ENCODE measurements around the gene PRKCE. TPM values are rescaled to one million over a fixed set of nuclear protein-coding genes. Genes with fewer than 3 reads are reported as not detected.

PRKCE gene
- total RNA-seq, 1 donor from 2014 or later: 18.4 TPM

DNA sequence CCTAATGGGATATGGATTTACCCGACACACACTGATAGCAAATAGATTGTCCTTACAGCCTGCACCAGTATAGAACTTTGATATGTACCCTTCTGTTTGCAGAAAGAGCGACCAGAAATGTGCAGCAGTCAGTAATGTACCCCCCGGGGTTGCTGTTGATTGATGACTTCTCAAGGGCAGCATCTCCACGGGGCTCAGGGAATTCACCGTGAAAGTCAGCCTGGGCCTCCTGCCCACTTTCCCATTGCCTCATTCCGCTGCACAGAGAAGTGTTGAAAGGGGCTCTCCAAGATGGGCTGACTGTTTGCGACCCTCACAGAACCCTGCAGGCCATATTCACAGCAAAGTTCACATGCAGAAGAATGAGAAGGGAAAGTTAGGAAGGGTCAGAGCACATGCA is 241.3 kb downstream of the PRKCE start:
- Mint-ChIP-seq H3K9me3 (no peaks in the 10 kb centered on the region), H3K27ac (no peak overlapping the region), H3K4me1 (peaks cover 21% of the 10 kb centered on the region), H3K36me3 (no peaks in the 10 kb centered on the region), H3K27me3 (ENCODE audit: low read depth) (no peaks in the 10 kb centered on the region), H3K4me3 (no peak overlapping the region)
- TF ChIP-seq, protein P1, sequence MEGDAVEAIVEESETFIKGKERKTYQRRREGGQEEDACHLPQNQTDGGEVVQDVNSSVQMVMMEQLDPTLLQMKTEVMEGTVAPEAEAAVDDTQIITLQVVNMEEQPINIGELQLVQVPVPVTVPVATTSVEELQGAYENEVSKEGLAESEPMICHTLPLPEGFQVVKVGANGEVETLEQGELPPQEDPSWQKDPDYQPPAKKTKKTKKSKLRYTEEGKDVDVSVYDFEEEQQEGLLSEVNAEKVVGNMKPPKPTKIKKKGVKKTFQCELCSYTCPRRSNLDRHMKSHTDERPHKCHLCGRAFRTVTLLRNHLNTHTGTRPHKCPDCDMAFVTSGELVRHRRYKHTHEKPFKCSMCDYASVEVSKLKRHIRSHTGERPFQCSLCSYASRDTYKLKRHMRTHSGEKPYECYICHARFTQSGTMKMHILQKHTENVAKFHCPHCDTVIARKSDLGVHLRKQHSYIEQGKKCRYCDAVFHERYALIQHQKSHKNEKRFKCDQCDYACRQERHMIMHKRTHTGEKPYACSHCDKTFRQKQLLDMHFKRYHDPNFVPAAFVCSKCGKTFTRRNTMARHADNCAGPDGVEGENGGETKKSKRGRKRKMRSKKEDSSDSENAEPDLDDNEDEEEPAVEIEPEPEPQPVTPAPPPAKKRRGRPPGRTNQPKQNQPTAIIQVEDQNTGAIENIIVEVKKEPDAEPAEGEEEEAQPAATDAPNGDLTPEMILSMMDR (IDR thresholded peaks at IDR 0.05; ENCODE audit: unreplicated experiment): no peak
- DNase-seq (ENCODE audit: low spot score in 2 of 2, unreplicated experiment in 2 of 2): no peak

DNA sequence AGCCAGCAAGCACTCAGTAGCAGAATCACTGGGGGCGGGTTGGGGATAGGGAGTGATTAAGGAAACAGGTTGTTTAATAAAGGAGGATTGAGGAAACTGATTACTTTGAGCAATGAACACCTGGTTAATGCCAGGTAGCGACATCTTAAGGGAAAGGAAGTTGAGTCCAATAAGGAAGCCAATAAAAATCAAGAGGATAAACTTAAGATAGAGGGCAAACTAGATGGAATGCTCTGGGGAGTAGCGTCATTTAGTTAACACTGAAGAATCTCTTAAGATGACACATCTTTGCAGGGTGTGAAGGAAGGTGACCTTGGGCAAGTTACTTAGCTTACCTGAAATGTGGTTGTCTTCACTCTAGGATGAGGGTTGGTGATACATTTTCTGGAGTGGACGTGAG is 242.7 kb downstream of the PRKCE start:
- no peaks in the 10 kb centered on the region for H3K9me3 Mint-ChIP-seq
- no peak overlapping the region for H3K27ac Mint-ChIP-seq
- no peaks in the 10 kb centered on the region for H3K27me3 Mint-ChIP-seq (ENCODE audit: low read depth)
- peaks cover 17% of the 10 kb centered on the region for H3K4me1 Mint-ChIP-seq
- TF ChIP-seq, protein P1 (IDR thresholded peaks at IDR 0.05; ENCODE audit: unreplicated experiment): no peak
- H3K36me3 Mint-ChIP-seq: no peaks in the 10 kb centered on the region
- no peak overlapping the region for H3K4me3 Mint-ChIP-seq
- DNase-seq (ENCODE audit: low spot score in 2 of 2, unreplicated experiment in 2 of 2): no peak

DNA sequence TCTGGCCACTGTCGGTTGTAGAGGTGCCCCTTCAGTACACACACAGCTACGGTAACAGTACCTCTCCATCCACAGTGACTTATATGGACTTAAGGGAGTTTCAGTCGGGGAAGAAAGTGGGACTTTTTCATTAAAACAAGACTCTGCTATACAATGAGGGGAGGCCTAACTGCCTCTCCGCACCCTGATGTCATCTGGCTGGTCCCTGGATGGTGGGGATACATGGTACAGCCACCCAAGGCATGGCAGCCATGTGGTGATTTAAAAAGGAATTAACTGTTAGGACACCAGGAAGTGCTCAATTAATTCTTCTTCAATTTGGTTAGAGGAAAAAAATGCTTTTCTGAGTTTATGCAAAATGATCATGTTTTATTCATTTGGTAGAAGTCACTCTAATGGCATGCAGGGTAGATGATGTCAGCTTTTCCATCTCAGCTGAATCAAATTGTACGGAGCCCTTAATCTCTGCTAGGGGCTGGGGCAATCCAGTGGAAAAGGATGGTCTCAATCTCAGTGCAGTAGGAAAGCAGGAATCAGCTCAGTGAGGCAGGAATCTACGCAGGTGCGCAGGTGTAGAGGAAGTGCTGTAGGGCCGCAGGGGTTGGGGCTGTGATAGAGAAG is 243.9 kb downstream of the PRKCE start:
- H3K27me3 Mint-ChIP-seq (ENCODE audit: low read depth): no peaks in the 10 kb centered on the region

DNA sequence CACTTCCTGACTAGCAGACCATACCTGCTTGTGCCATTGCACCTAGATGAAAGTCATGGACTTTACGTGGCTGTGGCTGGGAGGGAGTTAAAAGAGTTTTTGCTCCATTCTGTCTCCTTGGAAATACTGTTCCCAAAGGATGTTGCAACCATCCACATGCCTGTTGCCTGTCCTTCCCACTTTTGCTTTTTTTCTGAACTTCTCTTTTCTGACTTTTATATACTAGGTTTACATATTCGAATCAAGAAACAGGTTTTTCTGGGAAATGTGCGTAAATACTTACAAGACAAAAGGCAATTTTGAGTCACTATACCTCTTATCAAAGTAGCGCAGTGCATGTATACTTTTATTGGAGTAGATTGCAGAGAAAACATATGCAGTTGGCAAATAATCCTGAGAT is 244.8 kb downstream of the PRKCE start:
- no peak for DNase-seq (ENCODE audit: low spot score in 2 of 2, unreplicated experiment in 2 of 2)
- no peak overlapping the region for H3K27ac Mint-ChIP-seq
- TF ChIP-seq, protein P1 (IDR thresholded peaks at IDR 0.05; ENCODE audit: unreplicated experiment): no peak
- H3K9me3 Mint-ChIP-seq: no peaks in the 10 kb centered on the region
- H3K4me1 Mint-ChIP-seq: peaks cover 15% of the 10 kb centered on the region
- H3K27me3 Mint-ChIP-seq (ENCODE audit: low read depth): no peaks in the 10 kb centered on the region
- H3K4me3 Mint-ChIP-seq: no peak overlapping the region
- H3K36me3 Mint-ChIP-seq: no peaks in the 10 kb centered on the region

More for the DNA sequence above, 243.9 kb downstream of the PRKCE start:
- H3K27ac Mint-ChIP-seq: no peak overlapping the region
- H3K4me3 Mint-ChIP-seq: no peak overlapping the region
- TF ChIP-seq, protein P1 (IDR thresholded peaks at IDR 0.05; ENCODE audit: unreplicated experiment): no peak
- no peaks in the 10 kb centered on the region for H3K9me3 Mint-ChIP-seq
- H3K36me3 Mint-ChIP-seq: no peaks in the 10 kb centered on the region
- H3K4me1 Mint-ChIP-seq: peaks cover 15% of the 10 kb centered on the region
- DNase-seq (ENCODE audit: low spot score in 2 of 2, unreplicated experiment in 2 of 2): no peak

DNA sequence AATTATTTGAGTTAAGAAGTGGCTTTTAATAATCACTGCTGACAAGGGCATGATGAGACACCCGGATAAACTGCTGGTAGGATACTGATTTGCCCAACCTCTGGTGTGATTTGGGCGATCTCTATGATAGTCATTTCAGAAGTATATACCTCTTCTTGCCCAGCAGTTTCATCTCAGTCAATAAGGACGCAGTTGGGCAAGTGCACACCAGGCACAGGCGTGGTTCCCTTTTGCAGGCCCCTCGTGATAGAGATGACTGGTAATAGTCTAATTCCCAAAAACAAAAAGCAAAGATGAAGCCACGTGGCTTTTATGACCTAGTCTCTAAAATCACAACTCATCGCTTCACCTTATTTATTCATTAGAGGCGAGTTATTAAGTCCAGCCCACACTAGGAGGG is 246.4 kb downstream of the PRKCE start:
- H3K4me3 Mint-ChIP-seq: no peak overlapping the region
- H3K4me1 Mint-ChIP-seq: peaks cover 2% of the 10 kb centered on the region
- H3K36me3 Mint-ChIP-seq: no peaks in the 10 kb centered on the region
- no peak overlapping the region for H3K27ac Mint-ChIP-seq
- H3K9me3 Mint-ChIP-seq: no peaks in the 10 kb centered on the region
- DNase-seq (ENCODE audit: low spot score in 2 of 2, unreplicated experiment in 2 of 2): no peak
- TF ChIP-seq, protein P1 (IDR thresholded peaks at IDR 0.05; ENCODE audit: unreplicated experiment): no peak
- H3K27me3 Mint-ChIP-seq (ENCODE audit: low read depth): no peaks in the 10 kb centered on the region

DNA sequence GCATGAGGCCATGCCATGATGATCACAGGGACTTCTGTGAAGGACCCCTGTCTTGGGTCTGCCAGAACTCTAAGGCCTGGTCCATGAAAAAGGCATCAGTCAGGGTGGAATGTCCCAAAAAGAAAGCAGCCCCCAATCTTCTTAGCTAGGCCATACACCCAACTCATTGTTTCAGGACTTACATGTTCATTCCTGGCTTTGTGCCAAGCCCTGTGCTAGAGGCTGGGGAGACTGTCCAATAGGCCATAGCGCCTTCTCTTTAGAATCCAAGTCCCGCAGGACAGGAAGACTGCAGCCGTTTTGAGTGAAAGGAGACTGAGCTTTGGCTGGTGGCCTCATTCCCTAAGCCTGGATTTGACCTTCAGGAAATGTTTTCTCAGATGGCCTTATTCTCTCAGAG is 247.3 kb downstream of the PRKCE start:
- Mint-ChIP-seq H3K4me3 (no peak overlapping the region), H3K4me1 (no peaks in the 10 kb centered on the region), H3K27me3 (ENCODE audit: low read depth) (no peaks in the 10 kb centered on the region), H3K27ac (no peak overlapping the region), H3K36me3 (no peaks in the 10 kb centered on the region), H3K9me3 (no peaks in the 10 kb centered on the region)
- DNase-seq (ENCODE audit: low spot score in 2 of 2, unreplicated experiment in 2 of 2): no peak
- TF ChIP-seq, protein P1 (IDR thresholded peaks at IDR 0.05; ENCODE audit: unreplicated experiment): no peak

Data from mesothelial cell of epicardium (in vitro differentiated cells).